ENCODE results near the gene PRKCE. TPM values are rescaled to one million over a fixed set of nuclear protein-coding genes. Genes with fewer than 3 reads are reported as not detected.

PRKCE gene
- total and polyA plus RNA-seq, 3 donors from 2014 or later: 27.4 to 35.8 (median 33.1) TPM

DNA sequence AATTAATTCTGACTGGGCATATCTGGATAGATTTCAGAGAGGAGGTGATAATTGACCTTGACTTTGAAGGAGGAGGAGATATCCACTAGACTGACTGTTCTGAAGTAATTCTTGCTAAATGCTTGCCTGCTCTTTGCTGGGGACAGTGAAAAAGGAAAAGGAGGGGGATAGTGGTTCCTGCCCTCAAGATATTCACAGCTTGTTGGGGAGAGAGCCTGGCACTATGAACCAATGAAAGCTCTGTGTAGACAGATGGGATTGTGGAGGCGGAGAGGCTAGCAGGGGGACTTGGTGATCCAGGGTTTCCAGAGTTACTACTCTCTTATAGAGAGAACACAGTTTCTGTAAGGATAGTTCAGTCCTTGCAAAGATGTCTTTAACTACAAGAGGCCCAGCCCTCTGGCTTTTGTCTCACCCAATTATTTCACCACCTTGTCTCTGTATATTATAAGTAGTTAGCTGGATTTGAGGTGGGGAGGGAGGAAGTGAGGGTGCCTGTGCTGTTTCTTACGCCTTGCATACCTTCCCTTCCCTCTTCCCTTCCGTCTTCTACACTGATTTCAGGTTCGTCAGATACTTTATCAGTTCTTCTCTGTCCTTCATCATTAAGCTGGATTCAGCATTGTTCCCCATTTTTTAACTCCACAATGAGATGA is 190.4 kb downstream of the PRKCE start:
- H3K27ac ChIP-seq: no peak overlapping the region
- no peaks in the 10 kb centered on the region for H3K9me3 ChIP-seq
- TF ChIP-seq, protein P1, sequence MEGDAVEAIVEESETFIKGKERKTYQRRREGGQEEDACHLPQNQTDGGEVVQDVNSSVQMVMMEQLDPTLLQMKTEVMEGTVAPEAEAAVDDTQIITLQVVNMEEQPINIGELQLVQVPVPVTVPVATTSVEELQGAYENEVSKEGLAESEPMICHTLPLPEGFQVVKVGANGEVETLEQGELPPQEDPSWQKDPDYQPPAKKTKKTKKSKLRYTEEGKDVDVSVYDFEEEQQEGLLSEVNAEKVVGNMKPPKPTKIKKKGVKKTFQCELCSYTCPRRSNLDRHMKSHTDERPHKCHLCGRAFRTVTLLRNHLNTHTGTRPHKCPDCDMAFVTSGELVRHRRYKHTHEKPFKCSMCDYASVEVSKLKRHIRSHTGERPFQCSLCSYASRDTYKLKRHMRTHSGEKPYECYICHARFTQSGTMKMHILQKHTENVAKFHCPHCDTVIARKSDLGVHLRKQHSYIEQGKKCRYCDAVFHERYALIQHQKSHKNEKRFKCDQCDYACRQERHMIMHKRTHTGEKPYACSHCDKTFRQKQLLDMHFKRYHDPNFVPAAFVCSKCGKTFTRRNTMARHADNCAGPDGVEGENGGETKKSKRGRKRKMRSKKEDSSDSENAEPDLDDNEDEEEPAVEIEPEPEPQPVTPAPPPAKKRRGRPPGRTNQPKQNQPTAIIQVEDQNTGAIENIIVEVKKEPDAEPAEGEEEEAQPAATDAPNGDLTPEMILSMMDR (IDR thresholded peaks at IDR 0.05): no peak
- no peak for TF ChIP-seq POLR2A (IDR thresholded peaks at IDR 0.05)
- 58 to 80% methylated on average over 4 of the region's 4 CpGs for WGBS, 2 donors
- no peak overlapping the region for H3K4me3 ChIP-seq
- intact Hi-C loops (cut with DNase I; ENCODE audit: low total_unique reads): no loop called here
- H3K36me3 ChIP-seq (ENCODE audit: low read depth, missing control alignments): no peaks in the 10 kb centered on the region
- no peaks in the 10 kb centered on the region for H3K27me3 ChIP-seq
- no peak for DNase-seq
- H3K4me1 ChIP-seq: peaks cover 27% of the 10 kb centered on the region

- H3K4me3 ChIP-seq: no peak overlapping the region
- TF ChIP-seq POLR2A (IDR thresholded peaks at IDR 0.05): no peak
- TF ChIP-seq, protein P1 (IDR thresholded peaks at IDR 0.05): no peak
- intact Hi-C loops (cut with DNase I; ENCODE audit: low total_unique reads): no loop called here
- H3K27me3 ChIP-seq: no peaks in the 10 kb centered on the region
- H3K9me3 ChIP-seq: no peaks in the 10 kb centered on the region
- 81 to 82% methylated on average over 8 of the region's 8 CpGs for WGBS, 2 donors
- no peaks in the 10 kb centered on the region for H3K36me3 ChIP-seq (ENCODE audit: low read depth, missing control alignments)
- peaks cover 27% of the 10 kb centered on the region for H3K4me1 ChIP-seq
- H3K27ac ChIP-seq: no peak overlapping the region
- no peak for DNase-seq
Measured at GRCh38 chr2:45843136-45843535, 191.7 kb downstream of the PRKCE start.

- no peak for DNase-seq
- intact Hi-C loops (cut with DNase I; ENCODE audit: low total_unique reads): no loop called here
- Histone ChIP-seq H3K27me3 (no peaks in the 10 kb centered on the region), H3K4me1 (peaks cover 17% of the 10 kb centered on the region), H3K4me3 (no peak overlapping the region), H3K36me3 (ENCODE audit: low read depth, missing control alignments) (no peaks in the 10 kb centered on the region), H3K9me3 (no peaks in the 10 kb centered on the region), H3K27ac (no peak overlapping the region)
- TF ChIP-seq, protein P1 (IDR thresholded peaks at IDR 0.05): no peak
- no peak for TF ChIP-seq POLR2A (IDR thresholded peaks at IDR 0.05)
- WGBS, 2 donors: 73 to 74% methylated on average over 3 of the region's 3 CpGs
Measured at GRCh38 chr2:45844796-45845457, 193.5 kb downstream of the PRKCE start.

DNA sequence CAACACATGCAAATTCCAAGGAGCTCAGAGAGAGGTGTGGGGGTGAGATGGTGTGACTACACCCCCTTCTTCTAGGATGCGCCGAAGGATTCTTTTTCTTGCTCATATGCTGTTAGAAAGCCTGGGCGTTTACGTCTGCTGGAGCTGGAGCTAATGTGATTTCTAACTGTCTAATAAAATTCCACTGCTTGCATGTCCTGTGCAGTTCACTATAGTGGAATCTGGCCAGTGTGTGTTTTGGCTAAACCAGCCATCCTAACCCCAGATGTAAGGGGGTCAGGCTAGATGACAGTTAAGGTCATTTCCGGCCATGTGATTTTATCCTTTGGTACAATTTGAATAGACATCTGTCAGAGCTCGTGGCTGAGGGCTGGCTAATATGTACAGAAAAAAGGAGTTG is 194.1 kb downstream of the PRKCE start:
- no peaks in the 10 kb centered on the region for H3K9me3 ChIP-seq
- TF ChIP-seq, protein P1 (IDR thresholded peaks at IDR 0.05): no peak
- TF ChIP-seq POLR2A (IDR thresholded peaks at IDR 0.05): no peak
- WGBS, 2 donors: 89 to 91% methylated on average over 6 of the region's 6 CpGs
- no peak for DNase-seq
- no peaks in the 10 kb centered on the region for H3K27me3 ChIP-seq
- intact Hi-C loops (cut with DNase I; ENCODE audit: low total_unique reads): no loop called here
- H3K4me1 ChIP-seq: peaks cover 13% of the 10 kb centered on the region
- no peak overlapping the region for H3K4me3 ChIP-seq
- no peaks in the 10 kb centered on the region for H3K36me3 ChIP-seq (ENCODE audit: low read depth, missing control alignments)
- H3K27ac ChIP-seq: no peak overlapping the region
